ENCODE data around the gene TSPAN8. TPM values are rescaled to one million over a fixed set of nuclear protein-coding genes. Genes with fewer than 3 reads are reported as not detected.

Gene TSPAN8
- total RNA-seq, 6 donors from 2014 or later: 10.8 to 26.3 (median 13.7) TPM

GRCh38 chr12:71135077-71135811 is 22.6 kb downstream of the TSPAN8 start:
- no peaks in the 10 kb centered on the region for H3K36me3 ChIP-seq
- no peak overlapping the region for H3K27ac ChIP-seq
- DNase-seq (no peak), ATAC-seq (ENCODE audit: low FRiP score in 2 of 2) (no peak)
- WGBS, 2 donors: 58 to 85% methylated on average over 2 of the region's 2 CpGs
- no peaks in the 10 kb centered on the region for H3K27me3 ChIP-seq
- no peaks in the 10 kb centered on the region for H3K9me3 ChIP-seq
- TF ChIP-seq EP300 (IDR thresholded peaks at IDR 0.05) (no peak), POLR2A (IDR thresholded peaks at IDR 0.05) (no peak), POLR2AphosphoS5 (IDR thresholded peaks at IDR 0.05) (no peak), CTCF (IDR thresholded peaks at IDR 0.05) (no peak)
- H3K4me1 ChIP-seq: no peaks in the 10 kb centered on the region
- no peak overlapping the region for H3K4me3 ChIP-seq

GRCh38 chr12:71134405-71134804 is 23.4 kb downstream of the TSPAN8 start:
- Histone ChIP-seq H3K27me3 (no peaks in the 10 kb centered on the region), H3K4me3 (no peak overlapping the region), H3K36me3 (no peaks in the 10 kb centered on the region), H3K27ac (no peak overlapping the region), H3K9me3 (no peaks in the 10 kb centered on the region), H3K4me1 (no peaks in the 10 kb centered on the region)
- DNase-seq (no peak), ATAC-seq (ENCODE audit: low FRiP score in 2 of 2) (no peak)
- no peak for TF ChIP-seq EP300 (IDR thresholded peaks at IDR 0.05)
- no peak for TF ChIP-seq CTCF (IDR thresholded peaks at IDR 0.05)
- TF ChIP-seq POLR2A (IDR thresholded peaks at IDR 0.05): no peak
- no peak for TF ChIP-seq POLR2AphosphoS5 (IDR thresholded peaks at IDR 0.05)
- 16 to 17% methylated on average over 2 of the region's 2 CpGs for WGBS, 2 donors

GRCh38 chr12:71130521-71131069 is 27.2 kb downstream of the TSPAN8 start:
- DNase-seq (no peak), ATAC-seq (ENCODE audit: low FRiP score in 2 of 2) (no peak)
- TF ChIP-seq POLR2A (IDR thresholded peaks at IDR 0.05) (no peak), EP300 (IDR thresholded peaks at IDR 0.05) (no peak), CTCF (IDR thresholded peaks at IDR 0.05) (no peak), POLR2AphosphoS5 (IDR thresholded peaks at IDR 0.05) (no peak)
- no peaks in the 10 kb centered on the region for H3K27me3 ChIP-seq
- no peaks in the 10 kb centered on the region for H3K9me3 ChIP-seq
- H3K36me3 ChIP-seq: no peaks in the 10 kb centered on the region
- H3K4me3 ChIP-seq: no peak overlapping the region
- 0 to 18% methylated on average over 1 of the region's 1 CpG for WGBS, 2 donors
- H3K27ac ChIP-seq: no peak overlapping the region
- peaks cover 0 to 10% (median 1%) of the 10 kb centered on the region in 4 donors for H3K4me1 ChIP-seq

GRCh38 chr12:71129364-71129763 is 28.4 kb downstream of the TSPAN8 start:
- DNase-seq (no peak), ATAC-seq (ENCODE audit: low FRiP score in 2 of 2) (no peak)
- Histone ChIP-seq H3K9me3 (no peaks in the 10 kb centered on the region), H3K4me1 (peaks cover 0 to 10% (median 1%) of the 10 kb centered on the region in 4 donors), H3K27me3 (no peaks in the 10 kb centered on the region), H3K4me3 (no peak overlapping the region), H3K27ac (no peak overlapping the region), H3K36me3 (no peaks in the 10 kb centered on the region)
- 64 to 73% methylated on average over 2 of the region's 2 CpGs for WGBS, 2 donors
- TF ChIP-seq POLR2A (IDR thresholded peaks at IDR 0.05) (no peak), EP300 (IDR thresholded peaks at IDR 0.05) (no peak), POLR2AphosphoS5 (IDR thresholded peaks at IDR 0.05) (no peak), CTCF (IDR thresholded peaks at IDR 0.05) (no peak)
